Skin of body (tissue), 2 donors: ENCODE measurements around the gene NSUN6. TPM values are rescaled to one million over a fixed set of nuclear protein-coding genes. Genes with fewer than 3 reads are reported as not detected.
"Not testable (repeated sequence)": the region's sequence is repeated elsewhere in the genome, so short reads cannot be mapped to it uniquely, and the experiment has no call there.

ENCODE experiments used
- DNase-seq: peaks from one replicate; lab custom pipeline; 2025; lab: John Stamatoyannopoulos, UW
- total RNA-seq: library from RNA; depleted of rRNA; stranded (reverse); fragments of >200 nt; gene quantifications from one replicate; pipeline ENCODE4 v1.2.3, GENCODE V29; 2014

NSUN6 gene
- total RNA-seq, 1 donor from 2014 or later: 23.0 TPM

DNA sequence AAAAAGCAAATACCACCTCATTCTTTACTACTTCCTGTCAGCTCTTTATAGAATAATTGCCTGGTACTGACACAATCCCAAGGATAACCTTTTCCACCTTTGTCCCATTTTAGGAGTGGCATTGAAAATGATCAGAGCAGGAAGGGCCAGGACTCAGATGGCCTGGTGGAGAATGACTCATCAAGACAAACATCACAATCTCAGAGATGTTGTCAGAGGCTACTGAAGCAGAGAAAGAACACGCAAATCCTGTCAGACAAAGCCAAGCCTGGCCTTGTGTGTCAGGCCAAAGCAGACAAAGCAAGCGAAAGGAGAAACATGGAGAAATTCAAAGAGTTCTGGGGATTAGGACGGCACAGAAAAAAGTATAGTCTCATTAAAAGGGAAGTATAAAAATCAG is 40.9 kb downstream of the NSUN6 start:
- no peak for DNase-seq

GRCh38 chr10:18608596-18608995 is 42.8 kb downstream of the NSUN6 start:
- DNase-seq: no peak

DNA sequence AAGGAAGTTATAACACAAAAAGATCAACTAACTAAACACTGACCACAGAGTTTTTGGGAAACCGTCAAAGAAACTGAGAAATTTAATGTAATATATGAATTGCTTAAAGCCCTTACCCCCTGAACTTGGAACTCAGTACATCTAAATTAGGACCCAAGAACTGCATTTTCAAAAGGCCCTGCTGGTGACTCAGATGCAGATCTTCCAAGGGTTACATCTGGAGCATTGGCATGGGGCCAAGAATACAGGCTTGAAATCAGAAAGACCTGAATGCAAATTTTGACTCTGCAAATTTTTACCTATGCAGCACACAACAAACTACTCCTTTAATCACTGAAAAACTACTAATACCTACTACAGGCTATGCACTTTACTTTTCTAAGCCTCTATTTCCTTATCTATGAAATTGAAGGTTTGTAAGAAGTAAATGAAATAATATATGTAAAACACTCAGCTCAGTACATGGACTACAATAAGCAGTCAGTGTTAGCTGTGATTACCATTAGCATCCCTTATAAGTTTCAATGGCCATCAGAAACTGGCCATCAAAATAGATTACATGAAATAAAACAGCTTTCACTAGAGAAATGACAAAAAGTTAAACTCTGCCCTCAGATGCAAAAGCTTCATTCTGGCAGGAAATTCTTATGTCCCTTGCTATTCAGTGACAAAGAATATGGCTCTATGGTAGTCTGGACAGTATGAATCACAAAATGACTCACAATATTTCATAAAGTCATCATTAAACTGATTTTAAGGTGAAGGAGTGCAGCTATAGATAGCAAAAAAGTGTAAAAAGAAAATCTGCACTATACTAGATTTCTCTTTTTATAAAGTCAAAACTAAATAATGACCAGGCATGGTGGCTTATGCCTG is 43.6 kb downstream of the NSUN6 start:
- DNase-seq: no peak

- DNase-seq: no peak
Observed at GRCh38 chr10:18606051-18606695, 45.2 kb downstream of the NSUN6 start.

DNA sequence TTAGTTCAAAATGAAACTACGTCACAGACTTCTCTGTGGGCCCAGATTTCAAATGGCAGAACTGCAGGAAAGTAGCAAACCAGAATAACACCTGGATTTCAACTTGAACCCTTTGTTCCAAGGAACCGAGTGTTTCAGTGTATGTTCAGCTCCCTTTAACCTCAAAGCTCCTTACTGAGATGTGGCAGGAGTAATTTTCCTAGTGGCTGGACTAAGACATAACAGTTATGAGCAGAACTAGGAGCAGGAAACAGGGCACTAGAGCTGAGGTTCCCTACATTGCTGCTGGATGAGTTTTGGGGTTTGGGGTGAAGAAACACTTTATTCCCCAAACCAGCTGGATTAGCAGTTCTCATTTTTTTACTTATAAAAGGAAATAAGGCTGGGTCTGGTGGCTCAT is 50.1 kb downstream of the NSUN6 start:
- DNase-seq: no peak

DNA sequence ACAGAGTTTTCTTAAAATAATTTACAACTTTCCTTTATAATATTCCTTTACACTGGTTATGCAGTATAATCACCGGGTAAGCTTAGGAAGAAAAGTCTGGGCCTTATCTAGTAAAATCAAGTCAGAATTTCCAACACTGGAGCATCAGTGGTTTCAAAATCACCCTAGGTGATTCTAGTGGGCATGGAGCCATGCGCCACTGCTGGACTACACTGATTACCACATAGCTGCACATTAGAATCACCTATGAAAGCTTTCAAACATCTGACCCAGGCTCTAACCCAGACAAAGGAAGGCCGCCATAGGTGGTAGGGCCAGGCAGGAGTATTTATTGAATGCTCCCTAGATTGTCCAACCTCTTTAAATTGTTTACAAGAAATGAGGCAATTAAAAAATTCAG is 52.0 kb downstream of the NSUN6 start:
- no peak for DNase-seq

- no peak for DNase-seq
Observed at GRCh38 chr10:18594574-18595156, 56.7 kb downstream of the NSUN6 start.

DNA sequence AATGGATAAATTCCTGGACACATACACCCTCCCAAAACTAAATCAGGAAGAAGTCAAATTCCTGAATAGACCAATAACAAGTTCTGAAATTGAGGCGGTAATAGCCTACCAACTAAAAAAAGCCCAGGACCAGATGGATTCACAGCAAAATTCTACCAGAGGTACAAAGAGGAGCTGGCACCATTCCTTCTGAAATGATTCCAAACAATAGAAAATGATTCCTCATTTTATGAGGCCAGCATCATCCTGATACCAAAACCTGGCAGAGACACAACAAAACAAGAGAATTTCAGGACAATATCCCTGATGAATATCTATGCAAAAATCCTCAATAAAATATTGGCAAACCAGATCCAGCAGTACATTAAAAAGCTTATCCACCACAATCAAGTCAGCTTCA is 60.2 kb downstream of the NSUN6 start:
- not testable (repeated sequence) for DNase-seq

DNA sequence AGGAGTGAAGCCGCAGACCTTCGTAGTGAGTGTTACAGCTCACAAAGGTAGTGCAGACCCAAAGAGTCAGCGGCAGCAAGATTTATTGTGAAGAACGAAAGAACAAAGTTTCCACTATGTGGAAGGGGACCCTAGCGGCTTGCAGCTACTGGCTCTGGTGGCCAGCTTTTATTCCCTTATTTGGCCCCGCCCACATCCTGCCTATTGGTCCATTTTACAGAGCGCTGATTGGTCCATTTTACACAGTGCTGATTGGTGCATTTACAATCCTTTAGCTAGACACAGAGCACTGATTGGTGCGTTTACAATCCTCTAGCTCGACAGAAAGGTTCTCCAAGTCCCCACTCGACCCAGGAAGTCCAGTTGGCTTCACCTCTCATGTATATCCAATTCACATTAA is 64.8 kb downstream of the NSUN6 start:
- DNase-seq: not testable (repeated sequence)

GRCh38 chr10:18583575-18584270 is 67.7 kb downstream of the NSUN6 start:
- DNase-seq: no peak

DNA sequence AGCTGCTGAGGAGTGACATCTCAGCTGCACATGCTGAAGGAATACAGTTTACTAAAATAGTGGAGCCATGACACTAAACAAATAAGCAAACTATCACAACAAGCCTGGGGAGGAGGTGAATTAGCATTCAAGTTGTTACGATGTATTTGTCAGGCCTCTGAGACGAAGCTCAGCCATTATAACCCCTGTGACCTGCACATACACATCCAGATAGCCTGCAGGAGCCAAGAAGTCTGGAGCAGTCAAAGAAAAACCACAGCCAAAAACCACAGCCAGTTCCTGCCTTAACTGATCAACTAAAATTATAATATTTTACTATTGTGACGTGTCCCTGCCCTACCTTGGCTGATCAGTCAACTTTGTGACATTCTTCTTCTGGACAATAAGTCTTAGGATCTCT is 68.6 kb downstream of the NSUN6 start:
- DNase-seq: no peak

- DNase-seq: no peak
Observed at GRCh38 chr10:18577823-18578685, 73.3 kb downstream of the NSUN6 start.

- DNase-seq: no peak
Observed at GRCh38 chr10:18576586-18576985, 74.8 kb downstream of the NSUN6 start.

- DNase-seq: no peak
Observed at GRCh38 chr10:18572959-18573561, 78.3 kb downstream of the NSUN6 start.

DNA sequence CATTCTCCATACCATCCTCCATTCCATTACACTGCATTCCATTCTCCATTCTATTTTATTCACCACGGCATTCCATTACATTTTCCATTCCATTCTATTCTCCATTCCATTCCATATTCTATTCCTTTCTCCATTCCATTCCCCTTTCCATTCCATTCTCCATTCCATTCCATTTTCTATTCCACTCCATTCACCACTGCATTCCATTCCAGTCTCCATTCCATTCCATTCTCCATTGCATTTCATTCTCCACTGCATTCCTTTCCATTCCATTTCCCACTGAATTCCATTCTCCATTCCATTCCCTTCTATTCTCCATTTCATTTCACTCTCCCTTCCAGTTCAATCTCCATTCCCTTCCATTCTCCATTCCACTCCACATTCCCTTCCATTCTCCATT is 79.6 kb downstream of the NSUN6 start:
- no peak for DNase-seq

DNA sequence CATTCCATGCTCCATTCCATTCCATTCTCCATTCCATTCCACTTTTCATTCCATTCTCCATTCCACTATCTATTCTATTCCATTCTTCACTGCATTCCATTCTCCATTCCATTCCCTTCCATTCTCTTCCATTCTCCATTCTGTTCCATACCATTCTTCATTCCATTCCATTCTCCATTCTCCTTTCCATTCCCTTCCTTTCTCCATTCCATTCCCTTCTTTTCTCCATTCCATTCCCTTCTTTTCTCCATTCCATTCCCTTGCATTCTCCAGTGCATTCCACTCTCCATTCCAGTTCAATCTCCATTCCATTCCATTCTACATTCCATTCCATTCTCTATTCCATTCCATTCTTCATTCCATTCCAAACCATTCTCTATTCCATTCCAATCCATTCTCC is 80.3 kb downstream of the NSUN6 start:
- DNase-seq: no peak

DNA sequence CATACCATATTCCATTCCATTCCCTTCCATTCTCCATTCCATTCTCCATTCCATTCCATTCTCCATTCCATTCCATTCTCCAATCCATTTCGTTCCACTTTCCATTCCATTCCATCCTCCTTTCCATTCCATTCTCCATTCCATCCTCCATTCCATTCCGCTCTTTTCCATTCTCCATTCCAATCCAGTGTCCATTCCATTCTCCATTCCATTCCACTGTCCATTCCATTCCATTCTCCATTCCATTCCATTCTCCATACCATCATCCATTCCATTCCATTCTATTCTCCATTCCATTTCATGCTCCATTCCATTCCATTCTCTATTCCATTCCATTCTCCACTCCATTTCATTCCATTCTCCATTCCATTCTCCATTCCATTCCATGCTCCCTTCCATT is 81.0 kb downstream of the NSUN6 start:
- not testable (repeated sequence) for DNase-seq

- no peak for DNase-seq
Observed at GRCh38 chr10:18567343-18567856, 84.0 kb downstream of the NSUN6 start.

- no peak for DNase-seq
Observed at GRCh38 chr10:18566177-18566576, 85.2 kb downstream of the NSUN6 start.

DNA sequence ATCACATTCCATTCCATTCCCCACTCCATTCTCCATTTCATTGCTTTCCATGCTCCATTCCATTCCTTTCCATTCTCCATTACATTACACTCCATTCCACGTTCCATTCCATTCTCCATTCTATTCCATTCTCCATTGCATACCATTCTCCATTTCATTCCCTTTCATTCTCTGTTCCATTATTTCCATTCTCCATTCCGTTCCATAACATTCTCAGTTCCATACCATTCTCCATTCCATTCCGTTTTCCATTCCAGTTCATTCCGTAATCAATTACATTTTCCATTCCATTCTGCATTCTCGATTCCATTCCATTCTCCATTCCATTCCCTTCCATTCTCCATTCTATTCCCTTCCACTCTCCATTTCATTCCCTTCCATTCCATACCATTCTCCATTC is 86.4 kb downstream of the NSUN6 start:
- DNase-seq: no peak
